ENCODE data around the gene PET100. TPM values are rescaled to one million over a fixed set of nuclear protein-coding genes. Genes with fewer than 3 reads are reported as not detected.

The PET100 gene
- total RNA-seq, 1 donor from 2014 or later = 80.7 TPM

DNA sequence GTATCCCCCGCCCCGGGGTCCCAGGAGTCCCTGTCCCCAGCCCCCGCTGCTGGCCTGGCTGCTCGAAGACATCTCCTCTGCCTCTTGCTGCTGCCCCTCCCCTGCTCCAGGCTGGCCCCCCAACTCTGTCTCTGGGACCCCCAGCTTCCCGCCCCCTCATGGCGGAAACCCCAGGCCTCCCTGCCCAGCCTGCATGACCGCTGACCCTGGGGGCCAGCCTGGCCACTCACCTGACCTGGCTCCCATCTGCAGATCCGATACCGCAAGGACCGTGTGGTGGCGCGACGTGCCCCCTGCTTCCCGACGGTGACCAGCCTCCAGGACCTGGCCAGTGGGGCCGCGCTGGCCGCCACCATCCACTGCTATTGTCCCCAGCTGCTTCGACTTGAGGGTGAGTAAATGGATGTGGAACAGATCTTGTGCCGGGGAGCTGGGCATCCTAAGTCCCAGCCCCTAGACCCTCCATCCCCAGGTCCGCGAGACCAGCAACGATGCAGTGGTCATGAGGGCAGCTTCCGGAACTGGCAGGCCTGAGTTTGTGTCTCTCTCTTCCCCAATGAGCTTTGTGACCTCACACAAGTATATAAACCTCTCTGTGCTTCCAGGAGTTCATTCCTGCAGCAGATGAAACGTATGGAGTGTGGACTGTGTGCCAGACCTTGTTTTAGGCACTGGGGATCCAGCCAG, 21.6 kb upstream of the PET100 start:
- Mint-ChIP-seq H3K36me3 (ENCODE audit: low read depth) (no peaks in the 10 kb centered on the region), H3K27me3 (ENCODE audit: low read depth) (peaks cover 9% of the 10 kb centered on the region), H3K27ac (ENCODE audit: unreplicated experiment) (no peak overlapping the region), H3K4me3 (ENCODE audit: unreplicated experiment) (no peak overlapping the region), H3K9me3 (ENCODE audit: low read depth) (no peaks in the 10 kb centered on the region), H3K4me1 (ENCODE audit: low read depth) (no peaks in the 10 kb centered on the region)
- no peak for DNase-seq (ENCODE audit: low spot score)
- TF ChIP-seq, protein P1, sequence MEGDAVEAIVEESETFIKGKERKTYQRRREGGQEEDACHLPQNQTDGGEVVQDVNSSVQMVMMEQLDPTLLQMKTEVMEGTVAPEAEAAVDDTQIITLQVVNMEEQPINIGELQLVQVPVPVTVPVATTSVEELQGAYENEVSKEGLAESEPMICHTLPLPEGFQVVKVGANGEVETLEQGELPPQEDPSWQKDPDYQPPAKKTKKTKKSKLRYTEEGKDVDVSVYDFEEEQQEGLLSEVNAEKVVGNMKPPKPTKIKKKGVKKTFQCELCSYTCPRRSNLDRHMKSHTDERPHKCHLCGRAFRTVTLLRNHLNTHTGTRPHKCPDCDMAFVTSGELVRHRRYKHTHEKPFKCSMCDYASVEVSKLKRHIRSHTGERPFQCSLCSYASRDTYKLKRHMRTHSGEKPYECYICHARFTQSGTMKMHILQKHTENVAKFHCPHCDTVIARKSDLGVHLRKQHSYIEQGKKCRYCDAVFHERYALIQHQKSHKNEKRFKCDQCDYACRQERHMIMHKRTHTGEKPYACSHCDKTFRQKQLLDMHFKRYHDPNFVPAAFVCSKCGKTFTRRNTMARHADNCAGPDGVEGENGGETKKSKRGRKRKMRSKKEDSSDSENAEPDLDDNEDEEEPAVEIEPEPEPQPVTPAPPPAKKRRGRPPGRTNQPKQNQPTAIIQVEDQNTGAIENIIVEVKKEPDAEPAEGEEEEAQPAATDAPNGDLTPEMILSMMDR (IDR thresholded peaks at IDR 0.05) = no peak

DNA sequence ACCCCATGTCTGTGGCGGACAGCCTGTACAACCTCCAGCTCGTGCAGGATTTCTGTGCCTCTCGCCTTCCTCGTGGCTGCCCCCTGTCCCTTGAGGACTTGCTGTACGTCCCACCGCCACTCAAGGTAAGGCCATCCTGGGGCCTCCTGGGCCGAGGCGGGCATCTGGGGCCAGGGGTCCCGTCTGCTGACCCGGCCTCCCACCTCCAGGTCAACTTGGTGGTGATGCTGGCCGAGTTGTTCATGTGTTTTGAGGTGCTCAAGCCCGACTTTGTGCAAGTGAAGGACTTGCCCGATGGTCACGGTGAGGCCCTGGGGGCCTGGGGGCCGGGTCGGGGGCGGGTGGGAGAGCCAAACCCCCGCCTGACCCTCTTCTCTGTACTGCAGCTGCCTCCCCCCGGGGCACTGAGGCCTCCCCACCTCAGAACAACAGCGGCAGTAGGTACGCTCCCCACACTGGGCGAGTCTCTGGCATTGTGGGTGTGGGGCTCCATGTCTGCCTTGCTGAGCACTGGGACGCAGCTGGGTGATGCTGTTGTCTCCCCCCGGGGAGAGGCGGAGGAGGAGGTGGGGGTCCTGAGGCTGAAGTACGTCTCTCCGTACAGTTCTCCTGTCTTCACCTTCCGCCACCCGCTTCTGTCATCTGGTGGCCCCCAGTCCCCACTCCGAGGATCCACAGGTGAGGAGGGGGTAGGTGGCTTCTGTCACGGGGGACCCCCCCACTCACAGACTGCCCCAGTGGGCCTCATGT, 18.9 kb upstream of the PET100 start:
- Mint-ChIP-seq H3K9me3 (ENCODE audit: low read depth) (no peaks in the 10 kb centered on the region), H3K4me3 (ENCODE audit: unreplicated experiment) (no peak overlapping the region), H3K36me3 (ENCODE audit: low read depth) (no peaks in the 10 kb centered on the region), H3K27me3 (ENCODE audit: low read depth) (peaks cover 2% of the 10 kb centered on the region), H3K4me1 (ENCODE audit: low read depth) (no peaks in the 10 kb centered on the region), H3K27ac (ENCODE audit: unreplicated experiment) (no peak overlapping the region)
- DNase-seq (ENCODE audit: low spot score) = no peak
- TF ChIP-seq, protein P1 (IDR thresholded peaks at IDR 0.05) = no peak

DNA sequence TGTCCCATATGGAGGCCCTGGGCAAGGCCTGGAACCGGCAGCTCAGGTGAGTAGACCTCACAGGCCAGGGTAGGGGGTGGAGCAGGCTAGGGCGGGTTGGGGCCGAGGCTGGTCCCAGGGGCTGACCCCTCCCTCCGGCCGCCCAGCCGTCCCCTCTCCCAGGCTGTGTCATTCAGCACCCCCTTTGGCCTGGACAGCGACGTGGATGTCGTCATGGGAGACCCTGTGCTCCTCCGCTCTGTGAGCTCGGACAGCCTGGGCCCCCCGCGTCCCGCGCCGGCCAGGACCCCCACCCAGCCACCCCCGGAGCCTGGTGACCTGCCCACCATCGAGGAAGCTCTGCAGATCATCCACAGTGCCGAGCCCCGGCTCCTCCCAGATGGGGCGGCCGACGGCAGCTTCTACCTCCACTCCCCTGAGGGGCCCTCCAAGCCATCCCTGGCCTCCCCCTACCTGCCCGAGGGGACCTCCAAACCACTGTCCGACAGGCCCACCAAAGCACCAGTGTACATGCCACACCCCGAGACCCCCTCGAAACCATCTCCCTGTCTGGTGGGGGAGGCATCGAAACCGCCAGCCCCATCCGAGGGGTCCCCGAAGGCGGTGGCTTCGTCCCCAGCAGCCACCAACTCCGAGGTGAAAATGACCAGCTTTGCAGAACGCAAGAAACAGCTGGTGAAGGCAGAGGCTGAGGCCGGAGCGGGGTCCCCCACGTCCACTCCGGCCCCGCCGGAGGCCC, 17.9 kb upstream of the PET100 start:
- Mint-ChIP-seq H3K4me3 (ENCODE audit: unreplicated experiment) (no peak overlapping the region), H3K9me3 (ENCODE audit: low read depth) (no peaks in the 10 kb centered on the region), H3K4me1 (ENCODE audit: low read depth) (no peaks in the 10 kb centered on the region), H3K36me3 (ENCODE audit: low read depth) (no peaks in the 10 kb centered on the region), H3K27me3 (ENCODE audit: low read depth) (peaks cover under 1% of the 10 kb centered on the region), H3K27ac (ENCODE audit: unreplicated experiment) (no peak overlapping the region)
- TF ChIP-seq, protein P1 (IDR thresholded peaks at IDR 0.05) = no peak
- no peak for DNase-seq (ENCODE audit: low spot score)

DNA sequence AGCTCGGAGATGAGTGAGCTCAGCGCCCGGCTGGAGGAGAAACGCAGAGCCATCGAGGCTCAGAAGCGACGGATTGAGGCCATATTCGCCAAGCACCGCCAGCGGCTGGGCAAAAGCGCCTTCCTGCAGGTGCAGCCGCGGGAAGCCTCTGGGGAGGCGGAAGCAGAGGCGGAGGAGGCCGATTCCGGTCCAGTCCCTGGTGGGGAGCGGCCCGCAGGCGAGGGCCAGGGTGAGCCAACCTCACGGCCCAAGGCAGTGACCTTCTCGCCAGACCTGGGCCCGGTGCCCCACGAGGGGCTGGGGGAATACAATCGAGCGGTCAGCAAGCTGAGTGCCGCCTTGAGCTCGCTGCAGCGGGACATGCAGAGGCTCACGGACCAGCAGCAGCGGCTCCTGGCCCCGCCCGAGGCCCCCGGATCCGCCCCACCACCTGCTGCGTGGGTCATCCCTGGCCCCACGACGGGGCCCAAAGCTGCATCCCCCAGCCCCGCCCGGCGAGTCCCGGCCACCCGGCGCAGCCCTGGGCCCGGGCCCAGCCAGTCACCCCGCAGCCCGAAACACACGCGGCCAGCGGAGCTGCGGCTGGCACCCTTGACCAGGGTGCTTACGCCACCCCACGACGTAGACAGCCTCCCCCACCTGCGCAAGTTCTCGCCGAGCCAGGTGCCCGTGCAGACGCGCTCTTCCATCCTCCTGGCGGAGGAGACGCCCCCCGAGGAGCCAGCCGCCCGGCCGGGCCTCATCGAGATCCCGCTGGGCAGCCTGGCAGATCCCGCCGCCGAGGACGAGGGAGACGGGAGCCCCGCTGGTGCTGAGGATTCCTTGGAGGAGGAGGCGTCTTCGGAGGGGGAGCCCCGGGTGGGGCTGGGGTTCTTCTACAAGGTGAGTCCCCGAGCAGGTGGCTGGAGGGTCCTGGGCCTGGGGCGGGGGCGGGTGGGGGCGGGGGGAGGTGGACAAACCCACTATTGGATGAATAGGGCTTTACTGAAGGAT, 17.0 kb upstream of the PET100 start:
- no peaks in the 10 kb centered on the region for H3K4me1 Mint-ChIP-seq (ENCODE audit: low read depth)
- H3K36me3 Mint-ChIP-seq (ENCODE audit: low read depth) = no peaks in the 10 kb centered on the region
- H3K4me3 Mint-ChIP-seq (ENCODE audit: unreplicated experiment) = no peak overlapping the region
- H3K27me3 Mint-ChIP-seq (ENCODE audit: low read depth) = no peaks in the 10 kb centered on the region
- TF ChIP-seq, protein P1 (IDR thresholded peaks at IDR 0.05) = no peak
- H3K9me3 Mint-ChIP-seq (ENCODE audit: low read depth) = no peaks in the 10 kb centered on the region
- no peak for DNase-seq (ENCODE audit: low spot score)
- H3K27ac Mint-ChIP-seq (ENCODE audit: unreplicated experiment) = no peak overlapping the region

All from chondrocyte (in vitro differentiated cells).